T47D (cell line): ENCODE data around the gene CCS.

Experiments
- DNase-seq, 2 experiments: peaks; one replicate each; pipeline versions ENCODE4 v3.0.0 to v3.0.0-alpha.2; 2011 to 2012; ENCODE audit warnings: low read depth in 1 of 2, low spot score in 1 of 2
- JUND ChIP-seq: IDR thresholded peaks from 2 replicates; pipeline ENCODE4 v1.6.1; 2012; ENCODE audit warnings: low read depth
- in situ Hi-C: cut with HindIII; loops from 2 replicates; pipeline ENCODE4 v1.10.0; 2016; ENCODE audit warnings: low sequenced_read_pairs, low pct_unique_long_range_greater_than_20kb

CCS gene

GRCh38 chr11:66609721-66610617, 17.0 kb downstream of the CCS start:
- in situ Hi-C loops, result no loop called here
- no peak for TF ChIP-seq JUND

GRCh38 chr11:66612458-66612857, 19.5 kb downstream of the CCS start:
- TF ChIP-seq JUND, result no peak
- in situ Hi-C loops, result no loop called here
- no peak for DNase-seq

More at GRCh38 chr11:66609721-66610617, 17.0 kb downstream of the CCS start:
- no peak for DNase-seq

- TF ChIP-seq JUND, result no peak
- DNase-seq, result no peak
- in situ Hi-C loops, result no loop called here
Observed at GRCh38 chr11:66614073-66614472, 21.1 kb downstream of the CCS start.

GRCh38 chr11:66616379-66617154, 23.6 kb downstream of the CCS start, which contains the start of gene RBM14:
Gene RBM14, plus strand, starts transcription at chr11:66616630. Its CDS starts 91 bp downstream, at chr11:66616721.
- peak; percentile 100 for DNase-seq
- no peak for TF ChIP-seq JUND
- in situ Hi-C loops, result no loop called here

GRCh38 chr11:66617155-66617834, 24.3 kb downstream of the CCS start:
- in situ Hi-C loops, result no loop called here
- DNase-seq, result no peak
- TF ChIP-seq JUND, result no peak

GRCh38 chr11:66619080-66619554, 26.1 kb downstream of the CCS start:
- in situ Hi-C loops, result no loop called here
- no peak for TF ChIP-seq JUND
- DNase-seq, result peak in 1 of 2 experiments; percentile 57

- DNase-seq, result no peak
- in situ Hi-C loops, result no loop called here
- no peak for TF ChIP-seq JUND
Observed at GRCh38 chr11:66624450-66624849, 31.5 kb downstream of the CCS start.

GRCh38 chr11:66625041-66625751, 32.2 kb downstream of the CCS start:
- in situ Hi-C loops, result no loop called here
- no peak for DNase-seq

GRCh38 chr11:66625752-66626149, 32.8 kb downstream of the CCS start:
- TF ChIP-seq JUND, result no peak
- DNase-seq, result no peak
- in situ Hi-C loops, result no loop called here

More at GRCh38 chr11:66625041-66625751, 32.2 kb downstream of the CCS start:
- no peak for TF ChIP-seq JUND

- no peak for DNase-seq
- TF ChIP-seq JUND, result no peak
- in situ Hi-C loops, result no loop called here
Observed at GRCh38 chr11:66626382-66626781, 33.4 kb downstream of the CCS start.

GRCh38 chr11:66626926-66627325, 33.9 kb downstream of the CCS start:
- no peak for TF ChIP-seq JUND
- in situ Hi-C loops, result no loop called here
- DNase-seq, result no peak

- no peak for TF ChIP-seq JUND
- no peak for DNase-seq
- in situ Hi-C loops, result no loop called here
Observed at GRCh38 chr11:66628061-66628603, 35.1 kb downstream of the CCS start.
